Stimulated activated CD8-positive, alpha-beta memory T cell treated with anti-CD3 and anti-CD28 coated beads, Interleukin-15, amount 100 ng/mL, for 48 hours (primary cell): Measurements from ENCODE around the gene RRP15.

Experiments
- DNase-seq, 2 donors: peaks; one replicate each; pipeline ENCODE4 v3.0.0-alpha.2; 2020; ENCODE audit warnings: low read depth in 2 of 2

The RRP15 gene

GRCh38 chr1:218361298-218362065 lies 76.4 kb downstream of the RRP15 start:
- DNase-seq: no peak

DNA sequence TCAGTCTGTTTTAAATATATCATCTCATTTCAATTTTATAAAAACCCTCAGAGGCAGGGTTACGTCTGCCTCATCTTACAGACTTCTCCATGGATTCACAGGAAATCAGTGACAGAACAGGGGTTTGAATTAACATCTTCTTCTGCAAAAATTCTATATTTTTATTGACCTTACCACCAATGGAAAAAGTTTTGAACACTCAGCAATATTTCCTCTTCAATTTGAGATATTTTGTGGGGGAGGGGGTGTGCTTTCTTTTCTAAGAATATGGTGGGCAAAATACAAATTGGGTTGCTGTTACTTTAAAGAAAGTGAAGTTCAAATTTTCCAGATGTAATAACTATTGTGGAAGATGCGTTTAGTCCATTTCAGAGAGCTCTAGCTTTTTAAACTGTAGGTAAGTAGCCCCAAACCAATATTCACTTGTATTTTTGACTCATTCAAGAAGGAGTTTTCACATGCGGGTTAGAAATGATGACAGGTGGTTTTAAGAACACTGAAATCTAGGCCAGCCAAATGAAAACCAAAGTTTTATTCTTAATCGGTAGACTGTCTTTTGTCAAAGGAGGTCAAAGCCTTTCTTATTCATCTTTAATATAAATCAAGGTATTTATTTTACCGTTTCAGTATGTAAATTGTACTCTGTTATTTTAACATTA lies 77.5 kb downstream of the RRP15 start:
- DNase-seq: no peak

DNA sequence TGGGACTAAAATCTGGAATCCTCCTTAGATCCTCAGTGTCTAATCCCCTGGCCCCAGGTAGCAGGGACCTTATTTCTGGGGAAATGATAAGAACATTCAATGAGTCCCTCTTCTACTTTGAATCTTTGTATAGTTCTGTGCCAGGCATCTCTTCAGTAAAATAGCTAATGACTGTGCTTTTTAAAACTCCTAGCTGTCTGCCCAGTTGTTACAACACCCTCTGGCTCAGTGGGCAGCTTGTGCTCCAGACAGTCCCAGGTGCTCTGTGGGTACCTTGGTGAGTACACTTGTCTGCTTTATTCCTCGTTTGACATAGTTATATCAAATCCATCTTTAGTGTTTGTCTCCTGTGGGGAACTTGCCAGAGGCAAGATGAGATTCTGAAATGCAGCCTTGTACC lies 78.0 kb downstream of the RRP15 start:
- DNase-seq: no peak

GRCh38 chr1:218364028-218364710 lies 79.1 kb downstream of the RRP15 start:
- no peak for DNase-seq

GRCh38 chr1:218365226-218365999 lies 80.3 kb downstream of the RRP15 start:
- no peak for DNase-seq

- no peak for DNase-seq
Measured at GRCh38 chr1:218366322-218367052, 81.4 kb downstream of the RRP15 start.

- DNase-seq: no peak
Measured at GRCh38 chr1:218367118-218367517, 82.0 kb downstream of the RRP15 start.

GRCh38 chr1:218368686-218369085 lies 83.6 kb downstream of the RRP15 start:
- no peak for DNase-seq

GRCh38 chr1:218369688-218370511 lies 84.8 kb downstream of the RRP15 start:
- no peak for DNase-seq

- no peak for DNase-seq
Measured at GRCh38 chr1:218371927-218372672, 87.0 kb downstream of the RRP15 start.

GRCh38 chr1:218374401-218375353 lies 89.6 kb downstream of the RRP15 start:
- DNase-seq: no peak

GRCh38 chr1:218376722-218377121 lies 91.6 kb downstream of the RRP15 start:
- no peak for DNase-seq

- DNase-seq: peak; percentile 58 to 65
Measured at GRCh38 chr1:218377143-218377660, 92.1 kb downstream of the RRP15 start.

DNA sequence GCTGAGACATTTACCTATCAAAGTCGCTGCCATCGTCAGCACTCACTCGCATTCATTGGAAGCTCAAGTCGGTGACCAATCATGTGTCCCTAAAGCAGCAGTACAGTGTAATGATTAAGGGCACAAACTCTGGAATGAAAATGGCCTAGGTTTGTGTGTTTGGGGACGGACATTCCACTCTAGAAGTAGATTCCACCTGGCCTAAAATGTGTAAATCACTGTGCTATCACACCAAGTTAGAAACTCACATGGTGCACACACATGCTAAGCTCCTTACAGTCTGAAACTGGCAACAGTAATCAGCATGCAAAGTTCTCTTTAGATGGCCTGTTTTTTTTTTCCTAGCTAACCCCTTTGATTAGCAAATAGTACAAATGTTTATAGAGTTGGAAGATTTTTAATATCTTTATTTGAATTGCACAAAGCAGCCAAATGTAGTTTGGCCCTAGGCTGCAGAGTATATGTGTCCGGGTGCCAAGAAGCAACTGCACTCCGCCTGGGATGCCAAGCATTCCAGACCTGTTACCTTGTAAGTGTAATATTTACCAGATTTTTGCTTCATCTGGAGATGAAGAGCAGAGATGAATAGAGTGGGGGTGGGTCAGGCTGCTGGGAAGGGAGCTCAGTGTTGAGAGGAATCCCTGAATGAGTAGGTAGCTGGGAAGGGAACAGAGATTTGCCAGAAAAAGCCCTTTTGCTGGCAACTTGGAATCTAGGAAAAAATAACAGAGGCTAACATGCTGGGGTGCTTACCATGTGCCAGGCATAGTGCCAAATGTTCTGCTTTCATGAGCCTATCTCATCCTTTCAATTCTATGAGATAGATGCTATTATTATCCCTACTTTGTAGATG lies 95.3 kb downstream of the RRP15 start:
- no peak for DNase-seq

DNA sequence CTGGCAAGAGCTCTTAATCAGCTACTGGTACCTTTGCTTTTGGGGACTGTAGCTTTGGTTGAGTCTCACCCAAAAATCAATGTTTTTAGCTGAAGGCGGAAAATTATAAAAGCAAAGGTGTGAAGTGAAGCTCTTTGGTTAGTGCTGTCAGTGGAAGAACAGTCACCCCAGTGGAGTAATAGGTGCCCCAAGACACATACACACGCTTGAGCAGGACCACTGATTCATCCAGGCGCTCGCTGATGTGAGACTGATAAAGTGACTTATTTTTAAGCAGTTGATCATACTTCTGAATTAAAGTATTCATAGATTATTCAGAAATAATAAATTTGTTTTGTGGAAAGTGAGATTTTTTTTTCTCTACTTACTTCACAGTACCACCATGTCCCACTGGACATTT lies 97.2 kb downstream of the RRP15 start:
- DNase-seq: no peak

DNA sequence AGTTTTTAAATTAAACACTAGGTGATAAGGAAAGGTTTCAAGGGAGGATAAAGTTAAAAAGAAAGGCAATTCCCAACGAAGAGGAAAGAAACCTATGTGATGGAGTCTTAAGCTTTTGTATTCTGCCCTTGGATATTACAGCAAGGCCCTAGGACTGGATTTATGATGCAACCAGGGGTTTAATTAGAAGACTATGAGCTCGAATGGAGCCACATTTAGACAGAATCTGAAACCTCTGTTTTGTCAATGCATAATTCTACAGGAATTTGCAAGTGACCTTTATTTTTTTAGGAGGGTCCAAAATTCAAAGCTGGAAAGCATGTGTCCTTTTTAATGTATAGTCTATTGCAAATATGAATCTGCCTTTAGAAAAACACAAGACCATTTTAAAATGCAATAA lies 98.0 kb downstream of the RRP15 start:
- no peak for DNase-seq

GRCh38 chr1:218383681-218384080 lies 98.6 kb downstream of the RRP15 start:
- no peak for DNase-seq
